SIG-M5 (cell line): ENCODE data around the gene ATF2.
A peak's percentile ranks its signal among the peaks of the same experiment; 100 is the strongest.
"Not testable (repeated sequence)": the region's sequence is repeated elsewhere in the genome, so short reads cannot be mapped to it uniquely, and the experiment has no call there.

Experiments used
- DNase-seq: peaks from one replicate; lab custom pipeline; 2025; lab: John Stamatoyannopoulos, UW

ATF2 gene

DNA sequence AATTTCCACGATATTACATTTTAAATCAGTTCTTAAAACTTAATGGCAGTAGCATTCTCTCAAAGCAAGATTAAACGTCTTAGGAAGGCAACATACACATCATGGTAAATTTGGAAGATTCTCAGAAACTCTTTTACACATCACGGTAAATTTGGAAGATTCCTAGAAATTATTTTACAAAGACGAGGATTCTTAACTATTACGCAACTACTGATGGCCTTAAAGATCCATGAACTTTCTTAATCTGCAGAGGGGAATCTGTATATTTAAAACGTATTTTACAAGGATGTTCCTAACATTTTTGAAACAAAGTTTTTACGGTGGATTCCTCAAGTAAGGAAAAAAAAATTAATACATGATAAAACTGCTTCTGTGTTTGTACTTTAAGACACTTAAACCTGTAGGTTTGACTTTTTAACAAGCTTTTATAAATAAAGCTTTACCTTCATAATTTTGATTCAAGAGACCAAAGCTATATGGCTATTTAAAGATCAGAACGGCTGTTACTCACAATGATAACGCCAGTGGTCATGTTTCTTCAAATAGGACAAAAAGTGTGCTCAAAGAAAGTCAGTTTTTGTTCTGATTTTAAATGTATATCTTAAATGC lies 1.7 kb downstream of the ATF2 start:
- no peak for DNase-seq

DNA sequence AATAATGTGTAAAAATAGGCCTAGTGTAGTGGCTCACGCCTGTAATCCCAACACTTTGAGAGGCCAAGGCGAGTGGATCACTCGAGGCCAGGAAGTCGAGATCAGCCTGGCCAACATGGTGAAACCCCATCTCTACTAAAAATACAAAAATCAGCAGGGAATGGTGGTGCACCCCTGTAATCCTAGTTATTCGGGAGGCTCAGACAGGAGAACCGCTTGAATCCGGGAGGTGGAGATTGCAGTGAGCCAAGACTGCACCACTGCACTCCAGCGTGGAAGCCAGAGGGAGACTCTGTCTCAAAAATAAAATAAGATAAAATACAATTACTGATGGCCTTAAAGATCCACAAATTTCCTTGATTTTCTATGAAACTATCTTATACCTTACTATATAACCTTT lies 3.8 kb downstream of the ATF2 start:
- DNase-seq, result no peak

DNA sequence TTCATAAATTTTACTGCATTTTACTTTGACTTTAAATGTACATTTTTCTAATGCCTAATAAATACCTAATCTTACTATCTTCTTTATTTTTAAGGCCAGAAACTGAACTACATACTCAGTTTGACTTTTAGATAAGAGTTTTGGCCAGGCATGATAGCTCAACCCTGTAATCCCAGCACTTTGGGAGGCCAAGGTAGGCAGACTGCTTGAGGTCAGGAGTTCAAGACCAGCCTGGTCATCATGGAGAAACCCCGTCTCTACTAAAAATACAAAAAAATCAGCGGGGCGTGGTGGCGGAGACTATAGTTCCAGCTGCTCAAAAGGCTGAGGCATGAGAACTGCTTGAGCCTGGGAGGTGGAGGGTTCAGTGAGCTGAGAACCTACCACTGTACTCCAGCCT lies 9.1 kb downstream of the ATF2 start:
- DNase-seq, result no peak

DNA sequence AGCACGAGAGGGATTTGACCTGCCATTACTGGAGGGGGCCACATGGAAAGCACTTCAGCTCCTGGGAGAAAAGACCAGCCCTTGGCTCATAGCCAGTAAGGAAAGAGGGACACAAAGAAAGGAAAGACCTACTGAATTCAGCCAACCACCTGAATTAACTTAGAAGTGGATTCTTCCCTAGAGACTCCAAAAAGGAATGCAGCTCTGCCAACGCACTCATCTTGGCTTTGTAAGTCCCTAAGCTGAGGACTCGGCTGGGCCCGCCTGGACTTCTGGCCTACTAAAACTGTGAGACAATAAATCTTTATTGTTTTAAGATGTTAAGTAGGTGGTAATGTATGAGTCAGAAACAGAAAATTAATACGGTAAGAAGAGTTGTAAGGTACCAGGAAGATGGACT lies 11.5 kb downstream of the ATF2 start:
- DNase-seq, result no peak

DNA sequence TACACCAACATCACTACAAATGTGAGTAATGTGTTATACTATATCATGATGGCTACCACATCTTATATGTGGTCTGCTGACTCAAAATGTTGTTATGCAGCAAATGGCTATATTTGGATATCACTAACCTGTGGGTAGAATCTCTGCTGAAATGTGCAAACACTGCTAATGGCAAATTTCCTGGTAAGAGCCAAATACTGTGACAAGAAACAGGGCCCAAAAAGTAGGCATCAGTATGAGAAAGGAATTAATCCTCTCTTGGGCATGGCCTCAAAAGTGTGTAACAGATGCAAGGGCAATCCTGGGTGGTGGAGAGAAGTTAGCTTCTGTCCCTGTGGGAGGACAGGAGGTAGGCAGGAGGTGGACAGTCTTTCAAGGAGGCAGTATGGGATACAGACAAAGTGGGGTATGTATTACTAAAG lies 13.3 kb downstream of the ATF2 start:
- DNase-seq, result no peak

DNA sequence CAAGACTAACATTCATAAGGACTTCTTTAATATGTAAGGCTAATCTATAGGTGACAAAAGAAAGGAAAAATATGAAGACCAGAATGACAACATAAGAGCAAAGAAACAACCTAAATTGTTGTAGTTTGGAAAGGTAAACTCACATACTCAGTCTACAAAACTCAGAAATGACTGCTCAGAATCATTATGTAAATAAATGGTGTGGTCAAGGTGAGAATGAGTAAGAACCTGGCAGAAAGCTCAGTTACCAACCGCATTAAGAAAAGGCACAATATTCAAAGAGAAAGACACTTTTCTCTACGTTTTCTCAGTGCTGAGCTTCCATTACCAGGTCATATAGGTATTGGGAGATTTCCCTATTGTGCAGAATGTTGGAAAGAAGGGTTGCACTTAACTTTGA lies 15.8 kb downstream of the ATF2 start:
- DNase-seq, result no peak

DNA sequence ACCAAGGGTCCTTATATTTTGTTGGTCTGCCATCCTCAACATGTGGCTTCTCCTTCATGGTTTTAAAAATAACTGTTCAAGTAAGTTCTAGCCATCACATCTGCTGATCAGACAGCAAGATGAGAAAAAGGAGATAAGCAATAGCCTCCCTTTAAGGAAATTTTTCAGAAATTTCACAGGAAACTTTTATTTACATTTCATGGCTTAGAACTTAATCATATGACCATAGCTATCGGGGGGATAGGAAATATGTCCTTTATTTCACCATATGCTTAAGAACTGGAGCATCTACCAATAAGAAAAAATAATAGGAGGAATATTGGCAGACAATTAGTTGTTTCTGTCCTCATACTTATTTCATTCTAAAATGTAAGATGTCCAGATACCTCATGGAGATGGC lies 16.2 kb downstream of the ATF2 start:
- DNase-seq, result no peak

DNA sequence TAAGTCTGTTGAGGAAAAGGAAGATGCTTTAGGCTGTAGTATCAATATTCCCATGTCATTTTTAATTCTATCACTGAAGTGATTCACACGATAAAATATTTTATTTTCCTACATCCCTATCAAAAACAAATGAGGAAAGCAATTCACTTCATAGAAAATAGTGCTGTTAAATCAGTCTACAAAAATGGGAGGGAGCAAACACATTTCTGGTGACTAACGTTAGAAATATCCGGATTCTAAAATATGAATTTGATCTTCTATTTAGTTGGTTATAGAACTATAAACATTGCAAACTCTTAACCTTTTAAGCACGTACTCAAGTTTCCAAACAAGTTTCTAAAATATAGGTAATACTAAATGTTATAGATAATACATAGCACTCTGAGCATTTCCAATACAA lies 20.8 kb downstream of the ATF2 start:
- no peak for DNase-seq

DNA sequence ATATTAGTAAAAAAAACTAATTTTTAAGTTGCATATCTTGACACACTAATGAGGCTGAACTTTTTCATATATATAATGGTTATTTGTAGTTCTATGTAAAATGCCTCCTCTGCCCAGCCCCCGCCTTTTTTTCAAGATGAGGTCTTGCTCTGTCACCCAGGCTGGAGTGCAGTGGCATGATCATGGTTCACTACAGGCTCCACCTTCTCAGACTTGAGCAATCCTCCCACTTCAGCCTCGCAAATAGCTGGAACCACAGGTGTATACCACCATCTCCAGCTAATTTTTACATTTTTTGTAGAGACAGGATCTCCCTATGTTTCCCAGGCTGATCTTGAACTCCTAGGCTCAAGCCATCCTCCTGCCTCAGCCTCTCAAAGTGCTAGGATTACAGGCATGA lies 24.3 kb downstream of the ATF2 start:
- no peak for DNase-seq

DNA sequence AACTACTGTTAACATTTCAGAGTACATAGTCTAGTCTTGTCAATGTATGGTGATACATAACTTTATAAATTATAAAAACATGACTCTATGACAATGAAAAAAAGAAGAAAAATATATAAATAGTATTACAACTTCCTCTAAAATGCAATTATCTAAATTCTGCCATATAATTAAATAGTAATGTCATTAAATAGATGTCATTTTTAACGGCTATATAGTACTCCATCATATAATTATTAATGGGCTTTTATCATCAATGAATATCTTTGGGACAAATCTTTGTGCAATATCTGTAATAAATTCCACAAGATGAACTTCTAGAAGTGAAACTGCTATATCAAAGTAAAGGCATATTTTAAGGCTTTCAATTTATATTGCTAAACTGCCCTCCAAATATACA lies 24.8 kb downstream of the ATF2 start:
- no peak for DNase-seq

DNA sequence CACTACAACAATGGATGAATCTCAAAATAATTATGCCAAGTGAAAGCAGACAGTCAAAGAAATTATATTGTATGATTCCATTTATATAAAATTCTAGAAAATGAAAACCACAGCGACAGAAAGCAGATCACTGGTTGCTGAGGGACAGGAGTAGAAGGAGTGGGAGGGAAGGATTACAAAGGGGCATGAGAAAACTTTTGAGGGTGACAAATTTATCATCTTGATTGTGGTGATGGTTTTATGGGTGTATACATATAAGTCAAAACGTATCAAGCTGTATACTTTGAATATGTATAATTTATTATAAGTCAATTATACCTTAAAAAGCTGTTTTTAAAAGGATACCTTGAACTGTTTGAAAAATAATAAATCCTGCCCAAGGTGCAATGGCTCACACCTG lies 27.7 kb downstream of the ATF2 start:
- no peak for DNase-seq

DNA sequence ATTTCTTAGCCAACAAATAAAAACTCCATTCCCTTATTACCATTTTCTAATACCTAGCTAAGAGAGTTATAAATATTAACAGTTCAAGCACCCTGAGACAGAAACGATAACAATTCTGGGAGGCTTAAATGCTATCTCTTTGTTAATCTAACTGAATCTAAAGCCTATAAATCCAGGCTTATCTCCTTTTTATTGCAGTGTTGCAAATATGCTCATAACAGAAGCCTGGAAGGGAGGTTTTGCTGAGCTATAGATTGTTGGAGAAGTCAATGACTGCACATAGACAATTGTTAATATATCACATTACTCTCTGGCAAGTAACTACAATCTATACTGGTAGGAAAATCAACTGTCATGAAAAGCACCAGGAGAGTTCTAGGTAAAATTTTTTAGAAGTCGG lies 30.2 kb downstream of the ATF2 start:
- DNase-seq, result no peak

DNA sequence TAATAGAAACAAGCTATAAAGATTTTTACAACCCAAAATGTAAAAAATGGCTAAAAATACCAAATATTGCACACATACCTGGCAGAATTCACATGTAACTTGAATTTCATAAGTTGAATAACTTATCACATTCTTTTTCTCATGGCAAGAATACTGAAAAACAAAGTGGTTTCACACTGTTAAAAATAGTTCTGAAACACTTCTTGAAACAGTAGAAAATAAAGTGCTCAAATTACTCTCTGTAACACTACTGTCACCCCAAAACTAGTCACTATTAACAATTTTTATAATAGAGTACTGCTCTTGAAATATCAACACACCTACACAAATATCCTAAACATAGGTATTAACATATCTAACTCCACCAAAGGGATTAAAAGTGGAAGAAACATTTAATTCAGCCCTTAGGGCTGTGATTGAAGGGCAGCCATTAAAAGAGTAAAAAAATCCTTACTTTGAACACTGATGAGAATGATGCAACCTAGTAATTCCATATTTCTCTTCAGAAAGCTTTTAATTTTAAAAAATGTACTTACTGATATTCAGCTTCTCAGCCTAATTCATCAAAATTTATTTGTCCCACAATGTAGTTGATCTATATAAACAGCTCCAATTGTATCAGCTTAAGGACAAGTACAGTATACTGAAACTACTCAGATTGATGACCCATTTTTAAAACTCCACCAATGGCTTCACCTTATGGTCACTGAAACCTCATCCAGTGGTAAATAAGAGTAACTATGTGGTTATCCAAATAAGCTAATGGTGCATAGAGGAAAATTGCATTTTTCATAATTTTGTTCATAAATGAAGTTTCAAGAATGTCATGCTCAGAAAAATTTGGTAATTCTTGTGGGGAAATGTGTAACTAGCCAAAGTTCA lies 31.4 kb downstream of the ATF2 start:
- no peak for DNase-seq

DNA sequence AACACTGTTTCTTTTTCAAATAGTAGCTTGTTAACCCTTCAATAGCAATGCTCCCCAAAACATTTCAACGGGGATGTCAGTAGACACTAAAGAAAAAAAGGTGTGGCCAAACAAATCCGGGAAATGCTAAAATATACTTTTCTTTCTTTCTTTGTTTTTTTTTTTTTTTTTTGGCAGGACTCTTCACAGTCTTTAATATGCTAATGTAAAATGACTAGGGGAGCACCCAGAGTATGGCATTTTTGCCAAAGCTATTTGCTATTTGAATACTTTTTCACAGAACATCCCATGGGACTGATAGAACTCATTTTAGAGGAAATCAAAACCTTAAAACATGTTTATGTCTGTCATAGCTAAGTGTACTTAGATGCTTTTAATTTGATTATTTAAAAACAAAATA lies 32.1 kb downstream of the ATF2 start:
- DNase-seq, result no peak

DNA sequence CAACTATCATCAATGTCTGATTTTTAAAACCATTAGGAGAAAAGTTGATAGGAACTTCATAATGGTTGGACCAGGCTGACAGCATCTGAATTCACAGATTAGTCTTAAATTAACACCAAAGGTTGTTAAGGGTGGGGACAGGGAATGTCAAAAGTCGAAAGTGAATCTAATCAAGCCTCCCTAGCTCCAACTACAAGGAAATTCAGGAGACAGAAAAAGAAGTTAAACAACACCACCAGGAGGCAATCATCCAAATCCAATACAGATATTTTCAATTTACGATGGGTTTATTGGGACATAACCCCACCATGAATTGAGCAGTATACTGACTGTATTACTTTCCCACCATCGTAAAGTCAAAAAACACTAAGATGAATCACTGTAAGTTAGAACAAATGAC lies 32.8 kb downstream of the ATF2 start:
- no peak for DNase-seq

DNA sequence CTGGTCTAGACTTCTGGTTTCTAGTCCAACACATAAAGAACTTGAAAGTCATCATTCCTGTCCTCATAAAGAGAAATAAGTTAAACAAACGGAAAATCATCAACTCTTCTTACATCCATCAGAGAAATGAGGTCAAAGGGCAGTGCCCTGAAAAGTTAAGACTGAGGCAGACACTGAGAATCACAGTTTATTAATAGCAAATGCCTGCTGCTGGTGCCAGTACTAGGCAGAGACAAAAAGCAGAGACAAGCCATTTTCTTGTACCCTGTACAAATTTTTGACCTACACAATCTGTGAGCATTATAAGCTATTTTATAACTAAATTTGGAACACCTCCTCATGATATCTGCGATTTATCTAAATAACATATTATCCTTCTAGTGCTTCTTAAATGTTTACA lies 36.8 kb downstream of the ATF2 start:
- DNase-seq, result no peak

DNA sequence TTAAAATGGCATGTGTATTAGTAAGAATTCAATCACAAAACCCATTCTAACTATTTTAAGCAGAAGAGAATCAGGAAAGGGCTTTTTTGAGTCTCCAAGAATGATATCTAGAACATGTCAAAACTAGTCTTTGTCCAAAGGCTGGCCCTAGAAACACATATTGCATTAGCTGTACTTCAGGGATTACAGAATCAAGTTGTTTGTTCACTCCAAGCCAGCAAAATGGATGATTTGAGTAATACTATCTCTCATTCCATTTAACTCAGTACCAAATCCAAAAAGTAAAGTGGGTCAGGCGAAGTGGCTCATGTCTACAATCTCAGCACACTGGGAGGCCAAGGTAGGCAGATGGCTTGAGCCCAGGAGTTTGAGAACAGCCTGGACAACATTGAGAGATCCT lies 41.3 kb downstream of the ATF2 start:
- no peak for DNase-seq

DNA sequence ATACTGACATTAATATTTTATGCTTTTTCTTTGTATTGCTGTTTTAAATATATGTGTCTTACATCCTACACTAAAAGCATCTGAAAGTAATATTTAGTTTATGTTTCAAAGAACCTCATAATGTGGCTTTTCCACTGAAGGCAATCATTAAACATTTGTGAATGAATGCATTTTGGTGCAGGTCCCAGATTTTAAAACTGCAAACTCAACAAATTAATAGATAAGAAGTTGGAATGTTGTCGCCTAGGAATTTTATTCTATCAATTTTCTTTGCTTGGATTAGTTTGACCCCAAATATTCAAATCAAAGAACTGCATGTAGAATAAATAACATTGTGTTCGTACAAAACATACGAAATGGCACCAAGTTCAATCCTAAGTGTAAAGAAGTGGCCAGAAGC lies 44.7 kb downstream of the ATF2 start:
- DNase-seq, result no peak

DNA sequence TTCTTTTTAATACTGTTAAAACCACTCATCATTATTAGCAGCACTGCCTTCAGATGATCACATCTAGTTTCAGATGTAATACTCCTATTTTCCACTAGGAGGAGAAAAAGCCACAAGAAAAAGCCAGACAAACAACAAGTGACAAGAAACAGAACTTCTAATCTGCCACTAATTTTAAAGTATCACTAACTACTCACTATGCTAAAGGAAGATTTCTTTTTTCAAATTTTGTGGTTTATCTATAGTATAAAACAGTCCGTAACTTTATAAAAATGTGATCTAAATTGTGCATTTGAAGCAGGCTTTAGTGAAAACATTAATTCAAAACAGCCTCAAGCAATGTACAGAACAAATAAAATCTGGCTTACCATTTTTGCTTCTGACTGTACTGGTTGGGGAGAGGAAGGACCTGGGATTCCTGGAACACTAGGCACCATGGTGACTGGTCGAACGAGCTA lies 56.8 kb downstream of the ATF2 start:
- DNase-seq, result peak; percentile 11

DNA sequence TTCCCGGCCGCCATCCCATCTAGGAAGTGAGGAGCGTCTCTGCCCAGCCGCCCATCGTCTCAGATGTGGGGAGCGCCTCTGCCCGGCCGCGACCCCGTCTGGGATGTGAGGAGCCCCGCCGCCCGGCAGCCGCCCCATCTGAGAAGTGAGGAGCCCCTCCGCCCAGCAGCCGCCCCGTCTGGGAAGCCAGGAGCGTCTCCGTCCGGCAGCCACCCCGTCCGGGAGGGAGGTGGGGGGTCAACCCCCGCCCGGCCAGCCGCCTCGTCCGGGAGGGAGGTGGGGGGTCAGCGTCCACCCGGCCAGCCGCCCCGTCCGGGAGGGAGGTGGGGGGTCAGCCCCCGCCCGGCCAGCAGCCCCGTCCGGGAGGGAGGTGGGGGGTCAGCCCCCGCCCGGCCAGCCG lies 59.9 kb downstream of the ATF2 start:
- not testable (repeated sequence) for DNase-seq

DNA sequence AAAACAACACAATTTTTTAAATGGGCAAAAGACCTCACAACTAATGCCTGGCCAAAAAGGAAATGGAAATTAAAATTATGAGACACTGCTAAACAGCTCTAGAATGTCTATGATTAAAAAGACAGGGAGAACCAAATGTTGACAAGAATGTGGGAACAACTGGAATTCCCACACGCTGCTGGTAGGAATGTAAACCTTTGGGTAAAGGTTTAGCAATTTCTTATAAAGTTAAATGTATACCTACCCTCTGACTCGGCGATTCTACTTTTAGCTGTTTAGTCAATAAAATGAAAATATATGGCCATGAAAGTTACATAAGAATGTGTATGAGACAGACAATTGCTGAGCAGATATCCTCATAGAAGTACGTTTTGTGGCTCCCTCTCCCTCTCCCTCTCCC lies 60.9 kb downstream of the ATF2 start:
- DNase-seq, result no peak

DNA sequence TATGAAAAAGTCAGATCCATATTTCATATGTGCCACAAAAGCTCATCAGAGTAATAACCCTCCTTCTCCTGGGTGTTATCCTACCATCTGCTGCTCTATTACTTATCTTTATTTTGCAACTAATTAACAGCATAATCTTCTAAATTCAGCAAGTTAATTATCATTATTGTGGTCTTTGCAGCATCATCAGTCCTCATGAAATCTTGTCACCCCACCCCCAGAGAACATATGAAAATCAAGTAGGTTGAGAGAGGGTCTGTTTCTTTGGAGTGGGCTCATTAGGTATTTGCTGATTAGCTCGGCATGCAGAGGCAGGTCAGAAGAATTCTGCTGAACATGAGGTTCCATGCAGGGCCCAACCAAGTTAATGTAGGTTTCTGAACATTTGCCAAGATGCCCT lies 64.8 kb downstream of the ATF2 start:
- no peak for DNase-seq

DNA sequence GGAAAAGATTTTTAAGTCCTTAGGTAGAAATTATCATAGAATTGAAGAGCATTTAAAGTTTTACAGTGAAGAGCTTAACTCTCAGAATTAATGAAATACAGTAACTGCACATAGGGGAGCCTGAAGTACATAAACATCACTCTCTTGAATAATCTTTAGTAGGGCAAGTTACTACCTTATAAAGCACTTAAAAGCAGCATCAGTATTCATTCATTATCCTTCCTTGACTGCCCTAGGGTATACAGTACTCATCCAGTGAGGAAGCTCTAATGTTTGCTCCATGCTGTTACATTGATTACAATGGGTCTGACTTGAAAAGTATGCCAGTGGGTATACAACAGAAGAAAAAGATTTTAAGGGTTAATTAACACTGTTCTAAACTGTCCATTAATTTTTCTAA lies 66.5 kb downstream of the ATF2 start:
- DNase-seq, result no peak

DNA sequence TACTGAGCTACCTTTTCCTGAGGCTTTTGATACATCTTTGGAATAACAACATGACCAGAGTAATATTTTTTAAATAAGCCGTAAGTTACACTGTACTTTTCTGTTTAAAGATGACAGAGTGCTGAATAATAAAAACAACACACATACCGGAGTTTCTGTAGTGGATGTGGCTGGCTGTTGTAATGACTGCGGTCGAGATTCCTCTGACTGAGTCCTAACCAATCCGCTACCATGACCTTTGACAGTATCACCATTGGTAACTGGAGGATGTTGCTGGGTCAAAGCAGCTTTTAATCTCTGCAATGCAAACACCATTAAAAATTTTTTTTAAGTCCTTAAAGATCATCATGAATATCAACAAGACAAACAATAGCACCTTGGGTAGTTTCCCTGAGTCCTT lies 70.7 kb downstream of the ATF2 start:
- DNase-seq, result no peak
